Measurements from ENCODE around the gene SLC5A11. TPM values are rescaled to one million over a fixed set of nuclear protein-coding genes. Genes with fewer than 3 reads are reported as not detected.

Gene SLC5A11
- total and polyA plus RNA-seq, 2 donors (not counting 1 experiment from before 2014, with no cell fraction given): 0.62 to 0.84 TPM

GRCh38 chr16:24858219-24859041 is 12.7 kb downstream of the SLC5A11 start:
- TF ChIP-seq EZH2 (IDR thresholded peaks at IDR 0.05; ENCODE audit: borderline replicate concordance, insufficient read depth, low read depth, low read length, poor library complexity, severe bottlenecking) (no peak), CTCF (IDR thresholded peaks at IDR 0.05) (no peak)
- H2AFZ ChIP-seq (ENCODE audit: insufficient read depth, low read depth, low read length, poor library complexity, severe bottlenecking): no peak overlapping the region
- no peak overlapping the region for H3K4me3 Mint-ChIP-seq
- H3K4me2 ChIP-seq (replicated peaks; ENCODE audit: low read depth, low read length, poor library complexity, severe bottlenecking): no peak overlapping the region
- H3K36me3 ChIP-seq (replicated peaks in 1 of 2; ENCODE audit: control extremely low read depth in 1 of 2, control insufficient read depth in 1 of 2, extremely low read depth in 1 of 2, insufficient read depth in 2 of 2, low read length in 1 of 2): no peaks in the 10 kb centered on the region
- H3K9ac ChIP-seq (ENCODE audit: low read length): no peak overlapping the region
- peak; percentile 39 for DNase-seq
- CTCF ChIA-PET: no interaction called here
- WGBS (ENCODE audit: insufficient coverage): 26% methylated on average over 6 of the region's 9 CpGs
- peaks cover 0 to 7% (median 0%) of the 10 kb centered on the region in 4 experiments for H3K27me3 ChIP-seq (replicated peaks in 1 of 4; ENCODE audit: control extremely low read depth in 1 of 4, control insufficient read depth in 3 of 4, insufficient read depth in 4 of 4, low read length in 3 of 4)
- no peak overlapping the region for H3K4me3 ChIP-seq (ENCODE audit: control extremely low read depth in 1 of 5, extremely low read depth in 1 of 5, insufficient read depth in 1 of 5, low read depth in 2 of 5, low read length in 4 of 5)
- no peak overlapping the region for H3K27ac ChIP-seq (ENCODE audit: low read length in 2 of 2)
- no peaks in the 10 kb centered on the region for H3K79me2 ChIP-seq (ENCODE audit: control insufficient read depth, insufficient read depth, low read length)
- POLR2A ChIA-PET: no interaction called here
- no peaks in the 10 kb centered on the region for H4K20me1 ChIP-seq (ENCODE audit: control insufficient read depth, insufficient read depth, low read length, poor library complexity, severe bottlenecking)
- peaks cover 0 to 2% (median under 1%) of the 10 kb centered on the region in 3 donors for H3K9me3 ChIP-seq (ENCODE audit: control extremely low read depth in 1 of 3, control insufficient read depth in 2 of 3, insufficient read depth in 1 of 3, low read length in 2 of 3)
- no peaks in the 10 kb centered on the region for H3K4me1 Mint-ChIP-seq
- H3K27me3 Mint-ChIP-seq: peaks cover 11% of the 10 kb centered on the region
- intact Hi-C loops (cut with micrococcal nuclease): no loop called here
- H3K9me3 Mint-ChIP-seq (ENCODE audit: insufficient read depth): no peaks in the 10 kb centered on the region
- no peaks in the 10 kb centered on the region for H3K4me1 ChIP-seq (ENCODE audit: control insufficient read depth in 2 of 2, insufficient read depth in 2 of 2, low read length in 2 of 2)
- ATAC-seq (ENCODE audit: low read depth): no peak
- no peak overlapping the region for H3K27ac Mint-ChIP-seq

GRCh38 chr16:24861461-24861860 is 15.7 kb downstream of the SLC5A11 start:
- CTCF ChIA-PET: interaction anchor here (1.1 kb wide), 1 partner anchor 10 kb away, joined by 3 read pairs; no protein-coding TSS in a partner anchor

More at GRCh38 chr16:24861461-24861860, 15.7 kb downstream of the SLC5A11 start:
- no peak overlapping the region for H3K4me3 Mint-ChIP-seq
- Histone ChIP-seq H2AFZ (ENCODE audit: insufficient read depth, low read depth, low read length, poor library complexity, severe bottlenecking) (no peak overlapping the region), H3K9me3 (ENCODE audit: control extremely low read depth in 1 of 3, control insufficient read depth in 2 of 3, insufficient read depth in 1 of 3, low read length in 2 of 3) (peaks cover 0 to 8% (median 6%) of the 10 kb centered on the region in 3 donors), H3K27me3 (replicated peaks in 1 of 4; ENCODE audit: control extremely low read depth in 1 of 4, control insufficient read depth in 3 of 4, insufficient read depth in 4 of 4, low read length in 3 of 4) (peaks cover 0 to 7% (median 0%) of the 10 kb centered on the region in 4 experiments), H3K27ac (ENCODE audit: low read length in 2 of 2) (no peak overlapping the region), H3K9ac (ENCODE audit: low read length) (no peak overlapping the region), H3K4me3 (ENCODE audit: control extremely low read depth in 1 of 5, extremely low read depth in 1 of 5, insufficient read depth in 1 of 5, low read depth in 2 of 5, low read length in 4 of 5) (no peak overlapping the region), H3K4me2 (replicated peaks; ENCODE audit: low read depth, low read length, poor library complexity, severe bottlenecking) (no peak overlapping the region), H3K79me2 (ENCODE audit: control insufficient read depth, insufficient read depth, low read length) (no peaks in the 10 kb centered on the region), H3K36me3 (replicated peaks in 1 of 2; ENCODE audit: control extremely low read depth in 1 of 2, control insufficient read depth in 1 of 2, extremely low read depth in 1 of 2, insufficient read depth in 2 of 2, low read length in 1 of 2) (no peaks in the 10 kb centered on the region), H3K4me1 (ENCODE audit: control insufficient read depth in 2 of 2, insufficient read depth in 2 of 2, low read length in 2 of 2) (no peaks in the 10 kb centered on the region), H4K20me1 (ENCODE audit: control insufficient read depth, insufficient read depth, low read length, poor library complexity, severe bottlenecking) (no peaks in the 10 kb centered on the region)
- POLR2A ChIA-PET: no interaction called here
- ATAC-seq (ENCODE audit: low read depth) (no peak), DNase-seq (no peak)
- WGBS (ENCODE audit: insufficient coverage): no CpG with 5 or more reads among the region's 1 CpG
- H3K27ac Mint-ChIP-seq: no peak overlapping the region
- H3K4me1 Mint-ChIP-seq: no peaks in the 10 kb centered on the region
- peaks cover 4% of the 10 kb centered on the region for H3K9me3 Mint-ChIP-seq (ENCODE audit: insufficient read depth)
- H3K27me3 Mint-ChIP-seq: peaks cover 13% of the 10 kb centered on the region
- intact Hi-C loops (cut with micrococcal nuclease): no loop called here
- no peak for TF ChIP-seq CTCF (IDR thresholded peaks at IDR 0.05)
- no peak for TF ChIP-seq EZH2 (IDR thresholded peaks at IDR 0.05; ENCODE audit: borderline replicate concordance, insufficient read depth, low read depth, low read length, poor library complexity, severe bottlenecking)

Measured in B cell (primary cell).